OCI-LY3 (cell line): ENCODE results near the gene APBA1.

ENCODE experiments used
- H2AFZ ChIP-seq: fragments of 200-600, 300-600 bp; shearing (Covaris generic); 2 replicates; pipeline ENCODE4 v1.6.0; 2014; ENCODE audit warnings: antibody characterized with exemption, low read depth, low read length
- H3K27ac ChIP-seq: fragments of 200-600, 300-600 bp; sonication (generic); 2 replicates; pipeline ENCODE4 v1.5.1; 2014; ENCODE audit warnings: mild to moderate bottlenecking, low read length, moderate library complexity, mixed read lengths
- H3K27me3 ChIP-seq: fragments of 200-600, 300-600 bp; sonication (generic); 2 replicates; pipeline ENCODE4 v1.6.1; 2014; ENCODE audit warnings: low read depth, low read length, mixed read lengths
- H3K36me3 ChIP-seq: fragments of 200-600, 300-600 bp; sonication (generic); replicated peaks from 2 replicates; pipeline ENCODE3; 2014; ENCODE audit warnings: low read depth, low read length, mixed read lengths
- H3K4me1 ChIP-seq: fragments of 300-600, 200-600 bp; sonication (generic); 2 replicates; pipeline ENCODE4 v1.6.1; 2014; ENCODE audit warnings: low read length, mixed read lengths
- H3K4me2 ChIP-seq: fragments of 200-600, 300-600 bp; sonication (generic); 2 replicates; pipeline ENCODE4 v1.6.1; 2014; ENCODE audit warnings: low read length, mixed read lengths
- H3K4me3 ChIP-seq: fragments of 300-600, 200-600 bp; sonication (generic); 2 replicates; pipeline ENCODE4 v1.5.1; 2014; ENCODE audit warnings: antibody characterized with exemption, mild to moderate bottlenecking, low read length, moderate library complexity
- H3K79me2 ChIP-seq: fragments of 300-600, 200-600 bp; shearing (Covaris generic); 2 replicates; pipeline ENCODE4 v1.6.1; 2014; ENCODE audit warnings: mild to moderate bottlenecking, low read length, mixed read lengths
- H3K9ac ChIP-seq: fragments of 300-600, 200-600 bp; shearing (Covaris generic); 2 replicates; pipeline ENCODE4 v1.6.0; 2014; ENCODE audit warnings: mild to moderate bottlenecking, low read length, moderate library complexity
- H3K9me3 ChIP-seq: fragments of 200-600, 300-600 bp; shearing (Covaris generic); 2 replicates; pipeline ENCODE4 v1.6.1; 2014; ENCODE audit warnings: low read length, mixed read lengths; ENCODE audit not compliant: insufficient read depth
- H4K20me1 ChIP-seq: fragments of 200-600, 300-600 bp; sonication (generic); 2 replicates; pipeline ENCODE4 v1.6.1; 2016; ENCODE audit warnings: low read length, mixed read lengths; ENCODE audit not compliant: insufficient read depth
- EZH2phosphoT487 ChIP-seq: fragments of 200-600 bp; shearing (Covaris generic); IDR thresholded peaks from 2 replicates; pipeline ENCODE4 v1.6.1; 2018; ENCODE audit warnings: antibody characterized with exemption, mixed run types, low read depth
- TF ChIP-seq, protein P1 (sequence below): fragments of 200-600, 300-600 bp; sonication (generic); IDR thresholded peaks from 2 replicates; pipeline ENCODE4 v1.5.1; 2014; ENCODE audit warnings: antibody characterized with exemption, low read length, low read depth

APBA1 gene

GRCh38 chr9:69715825-69716224 lies 43.7 kb upstream of the APBA1 start:
- H3K27me3 ChIP-seq = no peaks in the 10 kb centered on the region
- H3K4me3 ChIP-seq = no peak overlapping the region
- no peaks in the 10 kb centered on the region for H4K20me1 ChIP-seq
- no peaks in the 10 kb centered on the region for H3K9me3 ChIP-seq
- no peak overlapping the region for H3K27ac ChIP-seq
- peaks cover 15% of the 10 kb centered on the region for H3K36me3 ChIP-seq
- no peak overlapping the region for H3K4me2 ChIP-seq
- no peaks in the 10 kb centered on the region for H3K4me1 ChIP-seq
- H2AFZ ChIP-seq = no peak overlapping the region
- H3K9ac ChIP-seq = no peak overlapping the region
- TF ChIP-seq EZH2phosphoT487 = no peak
- H3K79me2 ChIP-seq = no peaks in the 10 kb centered on the region

DNA sequence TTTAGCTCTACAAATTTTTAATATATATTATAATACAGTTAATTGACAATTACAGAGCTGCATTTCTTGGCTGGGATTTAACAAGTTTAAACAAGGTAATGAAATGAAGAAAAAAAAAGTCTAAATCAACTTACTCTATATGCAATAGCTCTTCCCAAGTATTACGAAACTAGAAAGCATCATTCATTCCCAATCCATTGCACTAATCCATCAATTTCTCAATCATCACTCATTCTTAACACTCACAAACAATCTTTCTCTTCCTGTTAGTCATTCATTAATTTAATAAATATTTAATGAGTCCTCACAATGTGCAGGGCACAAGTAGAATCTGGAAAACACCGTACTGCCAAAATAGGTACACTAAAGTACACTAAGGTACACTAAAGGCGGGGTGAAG lies 42.9 kb upstream of the APBA1 start:
- Histone ChIP-seq H2AFZ (no peak overlapping the region), H3K36me3 (peaks cover 15% of the 10 kb centered on the region), H3K4me1 (no peaks in the 10 kb centered on the region)

GRCh38 chr9:69697475-69697874 lies 25.3 kb upstream of the APBA1 start:
- H3K36me3 ChIP-seq = no peaks in the 10 kb centered on the region
- H3K79me2 ChIP-seq = no peaks in the 10 kb centered on the region
- no peak overlapping the region for H3K4me2 ChIP-seq
- no peak overlapping the region for H2AFZ ChIP-seq
- no peaks in the 10 kb centered on the region for H3K4me1 ChIP-seq
- no peak overlapping the region for H3K4me3 ChIP-seq
- H3K9me3 ChIP-seq = peaks cover 13% of the 10 kb centered on the region
- TF ChIP-seq, protein P1, sequence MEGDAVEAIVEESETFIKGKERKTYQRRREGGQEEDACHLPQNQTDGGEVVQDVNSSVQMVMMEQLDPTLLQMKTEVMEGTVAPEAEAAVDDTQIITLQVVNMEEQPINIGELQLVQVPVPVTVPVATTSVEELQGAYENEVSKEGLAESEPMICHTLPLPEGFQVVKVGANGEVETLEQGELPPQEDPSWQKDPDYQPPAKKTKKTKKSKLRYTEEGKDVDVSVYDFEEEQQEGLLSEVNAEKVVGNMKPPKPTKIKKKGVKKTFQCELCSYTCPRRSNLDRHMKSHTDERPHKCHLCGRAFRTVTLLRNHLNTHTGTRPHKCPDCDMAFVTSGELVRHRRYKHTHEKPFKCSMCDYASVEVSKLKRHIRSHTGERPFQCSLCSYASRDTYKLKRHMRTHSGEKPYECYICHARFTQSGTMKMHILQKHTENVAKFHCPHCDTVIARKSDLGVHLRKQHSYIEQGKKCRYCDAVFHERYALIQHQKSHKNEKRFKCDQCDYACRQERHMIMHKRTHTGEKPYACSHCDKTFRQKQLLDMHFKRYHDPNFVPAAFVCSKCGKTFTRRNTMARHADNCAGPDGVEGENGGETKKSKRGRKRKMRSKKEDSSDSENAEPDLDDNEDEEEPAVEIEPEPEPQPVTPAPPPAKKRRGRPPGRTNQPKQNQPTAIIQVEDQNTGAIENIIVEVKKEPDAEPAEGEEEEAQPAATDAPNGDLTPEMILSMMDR = no peak
- TF ChIP-seq EZH2phosphoT487 = no peak
- H3K9ac ChIP-seq = no peak overlapping the region
- H3K27ac ChIP-seq = no peak overlapping the region
- H3K27me3 ChIP-seq = no peaks in the 10 kb centered on the region
- H4K20me1 ChIP-seq = no peaks in the 10 kb centered on the region

More for the DNA sequence above, 42.9 kb upstream of the APBA1 start:
- Histone ChIP-seq H3K4me2 (no peak overlapping the region), H3K27ac (no peak overlapping the region), H3K9me3 (no peaks in the 10 kb centered on the region), H4K20me1 (no peaks in the 10 kb centered on the region), H3K27me3 (no peaks in the 10 kb centered on the region), H3K79me2 (no peaks in the 10 kb centered on the region), H3K4me3 (no peak overlapping the region), H3K9ac (no peak overlapping the region)
- TF ChIP-seq, protein P1 = no peak

DNA sequence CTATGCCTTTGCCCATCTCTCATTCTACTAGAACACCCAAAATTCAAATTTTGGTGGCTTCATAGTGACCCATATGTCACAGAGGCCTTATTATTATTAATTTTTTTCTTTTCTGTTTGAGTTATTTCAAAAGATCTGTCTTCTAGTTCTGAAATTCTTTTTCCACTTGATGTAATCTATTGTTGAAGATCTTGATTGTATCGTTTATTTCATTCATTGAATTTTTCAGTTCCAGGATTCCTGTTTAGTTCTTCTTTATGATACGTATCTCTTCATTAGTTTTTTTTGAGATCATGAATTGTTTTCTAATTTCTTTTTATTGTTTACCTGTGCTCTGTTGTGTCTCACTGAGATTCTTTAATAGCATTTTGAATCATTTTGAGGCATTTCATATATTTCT lies 24.6 kb upstream of the APBA1 start:
- no peaks in the 10 kb centered on the region for H3K4me1 ChIP-seq
- no peak overlapping the region for H3K9ac ChIP-seq
- no peaks in the 10 kb centered on the region for H3K36me3 ChIP-seq
- H3K27ac ChIP-seq = no peak overlapping the region
- TF ChIP-seq, protein P1 = no peak
- TF ChIP-seq EZH2phosphoT487 = no peak
- H3K9me3 ChIP-seq = peaks cover 13% of the 10 kb centered on the region
- H4K20me1 ChIP-seq = no peaks in the 10 kb centered on the region
- H3K79me2 ChIP-seq = no peaks in the 10 kb centered on the region
- no peaks in the 10 kb centered on the region for H3K27me3 ChIP-seq
- H3K4me3 ChIP-seq = no peak overlapping the region
- no peak overlapping the region for H2AFZ ChIP-seq
- no peak overlapping the region for H3K4me2 ChIP-seq

DNA sequence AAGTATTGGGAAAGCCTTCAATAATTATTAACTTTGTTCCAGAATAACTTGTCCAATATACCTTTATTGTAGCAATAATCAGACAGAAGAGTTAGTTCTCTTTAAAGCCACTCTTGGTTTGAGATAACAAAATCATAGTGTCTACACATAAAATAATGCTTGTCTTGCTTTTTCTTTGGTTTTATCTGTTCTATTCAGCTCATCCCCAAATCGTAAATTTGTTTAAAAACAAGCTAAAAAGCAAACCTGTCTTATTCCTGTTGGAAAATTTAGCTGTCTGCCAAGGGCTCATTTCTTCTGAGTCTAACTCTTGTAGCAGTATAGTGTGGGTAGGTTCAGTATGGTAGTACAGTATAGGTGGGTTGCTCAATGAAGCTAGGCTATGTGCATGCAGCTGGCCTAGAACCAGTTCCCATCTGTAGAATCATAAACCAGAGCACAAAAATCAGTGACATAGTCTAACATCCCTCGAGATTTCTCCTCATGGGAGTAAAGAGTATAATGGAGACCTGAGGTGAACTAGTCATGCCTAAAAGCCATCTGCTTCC lies 17.9 kb upstream of the APBA1 start:
- H3K4me2 ChIP-seq = no peak overlapping the region
- H3K9ac ChIP-seq = no peak overlapping the region
- H2AFZ ChIP-seq = no peak overlapping the region
- no peaks in the 10 kb centered on the region for H3K36me3 ChIP-seq
- no peaks in the 10 kb centered on the region for H4K20me1 ChIP-seq
- TF ChIP-seq EZH2phosphoT487 = no peak
- TF ChIP-seq, protein P1 = no peak
- H3K4me3 ChIP-seq = no peak overlapping the region
- H3K79me2 ChIP-seq = no peaks in the 10 kb centered on the region
- H3K4me1 ChIP-seq = no peaks in the 10 kb centered on the region
- no peak overlapping the region for H3K27ac ChIP-seq
- H3K9me3 ChIP-seq = no peaks in the 10 kb centered on the region
- no peaks in the 10 kb centered on the region for H3K27me3 ChIP-seq
